Hepatocyte (in vitro differentiated cells): ENCODE results near the gene FAU. TPM values are rescaled to one million over a fixed set of nuclear protein-coding genes. Genes with fewer than 3 reads are reported as not detected.

Source experiments
- DNase-seq: peaks from one replicate; pipeline ENCODE4 v3.0.0-alpha.2; 2016; ENCODE audit warnings: low spot score
- H2AFZ ChIP-seq: fragments of 200-600 bp; sonication (generic); 2 replicates; pipeline ENCODE4 v1.6.0; 2016; ENCODE audit warnings: antibody characterized with exemption, mild to moderate bottlenecking
- H3K27ac ChIP-seq: fragments of 200-600 bp; sonication (generic); 2 replicates; pipeline ENCODE4 v1.5.1; 2016; ENCODE audit warnings: mild to moderate bottlenecking
- H3K27me3 ChIP-seq: fragments of 200-600 bp; sonication (generic); 2 replicates; pipeline ENCODE4 v1.6.1; 2016
- H3K36me3 ChIP-seq: fragments of 200-600 bp; sonication (generic); replicated peaks from 2 replicates; pipeline ENCODE4 v1.5.1; 2016; ENCODE audit warnings: low read depth; ENCODE audit not compliant: insufficient read depth
- H3K4me1 ChIP-seq: fragments of 200-600 bp; sonication (generic); 2 replicates; pipeline ENCODE4 v1.5.1; 2016; ENCODE audit warnings: mild to moderate bottlenecking, moderate library complexity; ENCODE audit not compliant: insufficient read depth
- H3K4me2 ChIP-seq: fragments of 200-600 bp; sonication (generic); 2 replicates; pipeline ENCODE4 v1.6.0; 2016
- H3K4me3 ChIP-seq: fragments of 200-600 bp; sonication (generic); 2 replicates; pipeline ENCODE4 v1.5.1; 2016; ENCODE audit warnings: mild to moderate bottlenecking
- H3K79me2 ChIP-seq: fragments of 200-600 bp; sonication (generic); 2 replicates; pipeline ENCODE4 v1.6.0; 2017; ENCODE audit warnings: mild to moderate bottlenecking
- H3K9me2 ChIP-seq: fragments of 200-600 bp; sonication (generic); replicated peaks from 2 replicates; pipeline ENCODE4 v1.6.0; 2017; ENCODE audit warnings: mild to moderate bottlenecking; ENCODE audit not compliant: insufficient read depth
- H3K9me3 ChIP-seq: fragments of 200-600 bp; sonication (generic); 2 replicates; pipeline ENCODE4 v1.5.1; 2016; ENCODE audit warnings: low read depth, mild to moderate bottlenecking
- H4K20me1 ChIP-seq: fragments of 200-600 bp; sonication (generic); 2 replicates; pipeline ENCODE4 v1.6.0; 2016; ENCODE audit warnings: mild to moderate bottlenecking; ENCODE audit not compliant: insufficient read depth, poor library complexity, severe bottlenecking
- CTCF ChIP-seq: fragments of 200-600 bp; sonication (generic); IDR thresholded peaks from 2 replicates; pipeline ENCODE4 v1.5.1; 2016; ENCODE audit warnings: antibody characterized with exemption, mild to moderate bottlenecking; ENCODE audit not compliant: poor library complexity
- EZH2 ChIP-seq: fragments of 200-600 bp; sonication (generic); IDR thresholded peaks from 2 replicates; pipeline ENCODE4 v1.6.1; 2016; ENCODE audit warnings: antibody characterized with exemption, mild to moderate bottlenecking, borderline replicate concordance
- EZH2phosphoT487 ChIP-seq: fragments of 200-600 bp; sonication (generic); IDR thresholded peaks from one replicate; pipeline ENCODE4 v1.6.1; 2018; ENCODE audit warnings: antibody characterized with exemption, mild to moderate bottlenecking, low read depth, moderate library complexity; ENCODE audit not compliant: unreplicated experiment, severe bottlenecking
- WGBS: methylation state at CpG from one replicate; pipeline ENCODE4 v1.1.6; 2016; ENCODE audit warnings: low lambda C conversion rate; ENCODE audit errors: missing lambda C conversion rate; 5-methylcytosine and 5-hydroxymethylcytosine counted together
- polyA plus RNA-seq: library from polyadenylated mRNA; unstranded; fragments of >200 nt; fragmentation: Nextera tagmentation; extraction: Ambion mirVana; gene quantifications from 2 replicates; pipeline ENCODE4 v1.2.1, GENCODE V29; 2016
- total RNA-seq: library from RNA; depleted of rRNA; stranded (reverse); fragments of >200 nt; gene quantifications from 2 replicates; pipeline ENCODE4 v1.2.3, GENCODE V29; 2014

FAU gene
- total and polyA plus RNA-seq, 2 experiments from 2014 or later, result 211 to 434 TPM

- no peaks in the 10 kb centered on the region for H3K9me3 ChIP-seq
- H3K4me2 ChIP-seq, result no peak overlapping the region
- no peaks in the 10 kb centered on the region for H3K79me2 ChIP-seq
- H3K27me3 ChIP-seq, result no peaks in the 10 kb centered on the region
- no peak for TF ChIP-seq CTCF
- no peak for TF ChIP-seq EZH2
- no peak for TF ChIP-seq EZH2phosphoT487
- no peak overlapping the region for H2AFZ ChIP-seq
- 94% methylated on average over 3 of the region's 3 CpGs for WGBS
- DNase-seq, result no peak
- H3K4me1 ChIP-seq, result no peaks in the 10 kb centered on the region
- H3K9me2 ChIP-seq, result no peaks in the 10 kb centered on the region
- H3K4me3 ChIP-seq, result no peak overlapping the region
- H3K36me3 ChIP-seq, result no peaks in the 10 kb centered on the region
- H3K27ac ChIP-seq, result no peak overlapping the region
- H4K20me1 ChIP-seq, result no peaks in the 10 kb centered on the region
Measured at GRCh38 chr11:65167656-65168055, 45.7 kb upstream of the FAU start.

GRCh38 chr11:65166893-65167292, 45.0 kb upstream of the FAU start:
- Histone ChIP-seq H3K4me3 (no peak overlapping the region), H2AFZ (no peak overlapping the region), H3K9me3 (no peaks in the 10 kb centered on the region), H4K20me1 (no peaks in the 10 kb centered on the region), H3K79me2 (no peaks in the 10 kb centered on the region), H3K4me1 (no peaks in the 10 kb centered on the region), H3K27ac (no peak overlapping the region), H3K4me2 (no peak overlapping the region), H3K36me3 (no peaks in the 10 kb centered on the region), H3K9me2 (no peaks in the 10 kb centered on the region), H3K27me3 (no peaks in the 10 kb centered on the region)
- 97% methylated on average over 3 of the region's 3 CpGs for WGBS
- DNase-seq, result no peak
- TF ChIP-seq CTCF (no peak), EZH2 (no peak), EZH2phosphoT487 (no peak)

GRCh38 chr11:65165410-65166317, 43.7 kb upstream of the FAU start:
- DNase-seq, result no peak
- Histone ChIP-seq H3K36me3 (no peaks in the 10 kb centered on the region), H3K4me3 (no peak overlapping the region), H3K27me3 (no peaks in the 10 kb centered on the region), H3K4me1 (no peaks in the 10 kb centered on the region), H3K27ac (no peak overlapping the region), H3K79me2 (no peaks in the 10 kb centered on the region), H3K9me2 (no peaks in the 10 kb centered on the region), H3K4me2 (no peak overlapping the region), H2AFZ (no peak overlapping the region), H4K20me1 (no peaks in the 10 kb centered on the region), H3K9me3 (no peaks in the 10 kb centered on the region)
- TF ChIP-seq EZH2 (no peak), EZH2phosphoT487 (no peak), CTCF (no peak)
- 76% methylated on average over 31 of the region's 31 CpGs for WGBS
